ENCODE measurements around the gene BMP7.

BMP7 gene

DNA sequence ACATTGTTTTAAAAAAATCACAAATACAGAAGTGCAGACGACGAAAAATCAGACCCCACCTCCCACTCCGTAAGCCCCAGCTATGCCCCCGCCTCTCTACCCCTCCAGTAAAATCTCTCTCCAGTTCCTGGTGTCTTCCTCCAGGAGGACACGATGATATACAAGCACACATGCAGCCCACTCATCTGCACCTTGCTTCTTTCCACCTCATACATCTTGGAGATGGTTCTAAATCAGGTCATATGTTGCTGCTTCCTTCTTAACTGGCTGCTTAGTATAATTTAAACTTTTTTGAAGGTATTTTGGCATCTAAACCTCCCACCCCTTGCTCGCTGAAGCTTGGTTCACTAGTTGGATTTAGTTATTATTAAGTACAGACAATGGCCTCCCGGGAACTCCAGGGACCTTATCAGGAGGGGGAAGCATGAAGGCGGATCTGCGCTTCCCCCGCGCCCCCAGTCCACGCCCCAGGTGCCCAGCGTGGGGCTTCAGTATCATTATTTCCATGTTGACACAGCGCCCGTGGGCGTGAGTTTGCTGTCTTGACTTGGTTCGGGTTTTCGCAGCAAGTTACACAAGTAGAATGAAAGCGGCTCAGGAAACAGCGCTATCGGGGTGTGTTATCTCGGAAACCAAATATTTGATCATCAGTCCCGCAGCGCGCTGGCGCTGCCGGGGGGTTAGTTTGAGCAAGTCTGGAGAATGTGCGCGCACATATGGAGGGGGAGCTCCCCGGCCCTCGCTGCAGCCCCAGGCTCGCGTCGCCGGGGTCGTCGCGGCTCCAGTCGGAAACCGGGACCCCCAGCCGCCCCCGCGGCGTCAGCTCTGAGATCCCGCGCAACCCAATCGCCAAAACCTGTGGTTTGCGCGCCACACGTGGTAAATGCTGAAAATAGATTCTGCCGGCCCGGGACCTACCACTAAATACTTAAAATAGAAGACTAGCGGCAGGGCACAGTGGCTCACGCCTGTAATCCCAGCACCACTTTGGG lies 2.3 kb downstream of the BMP7 start:
- TF ChIP-seq GATA2 (IDR thresholded peaks at IDR 0.05; ENCODE audit: low read depth, low read length), result no peak
- TF ChIP-seq GATA3 (IDR thresholded peaks at IDR 0.05; ENCODE audit: low read depth, low read length), result no peak

DNA sequence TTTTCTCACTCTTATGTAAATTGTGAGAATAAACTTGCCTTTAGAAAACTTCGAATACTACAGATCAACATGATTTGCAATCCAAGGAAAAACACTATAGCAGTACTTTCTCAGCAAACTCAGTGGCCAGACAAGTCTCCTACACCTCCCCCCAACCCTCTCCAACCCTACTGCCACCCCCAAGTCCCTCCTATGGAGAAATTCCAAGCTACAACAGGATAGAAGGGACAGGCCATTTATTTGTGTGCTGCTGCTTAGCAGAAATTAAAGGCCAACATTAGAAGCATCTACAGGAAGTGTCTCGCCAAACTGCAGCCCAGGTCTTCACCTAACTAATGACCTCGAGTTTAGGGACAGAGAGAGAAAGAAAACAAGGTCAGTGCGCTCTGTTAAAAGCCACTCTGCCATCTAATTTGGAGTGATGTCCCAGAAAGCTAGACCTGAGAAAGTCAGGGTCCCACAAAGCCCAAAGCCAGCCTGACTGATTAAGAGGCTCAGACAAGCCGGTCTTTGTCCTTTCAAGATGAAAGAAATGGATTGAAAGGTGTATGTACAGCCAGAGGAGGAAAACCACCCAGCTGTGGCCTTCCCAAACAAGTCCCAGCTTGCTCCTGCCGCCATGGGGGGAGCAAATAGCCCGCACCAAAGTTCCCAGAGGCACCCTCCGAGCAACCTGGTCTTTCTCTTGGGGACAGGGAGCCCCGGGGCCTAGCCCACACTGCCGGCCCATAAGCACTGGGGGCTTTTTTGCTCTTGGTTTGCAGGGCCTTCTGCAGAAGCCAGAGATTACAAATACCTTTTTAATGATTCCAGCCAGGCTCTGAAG lies 3.4 kb downstream of the BMP7 start:
- TF ChIP-seq GATA2 (IDR thresholded peaks at IDR 0.05; ENCODE audit: low read depth, low read length), result no peak
- no peak for TF ChIP-seq GATA3 (IDR thresholded peaks at IDR 0.05; ENCODE audit: low read depth, low read length)

- TF ChIP-seq GATA2 (IDR thresholded peaks at IDR 0.05; ENCODE audit: low read depth, low read length) (no peak), GATA3 (IDR thresholded peaks at IDR 0.05; ENCODE audit: low read depth, low read length) (no peak)
Observed at GRCh38 chr20:57262301-57262700, 4.1 kb downstream of the BMP7 start.

DNA sequence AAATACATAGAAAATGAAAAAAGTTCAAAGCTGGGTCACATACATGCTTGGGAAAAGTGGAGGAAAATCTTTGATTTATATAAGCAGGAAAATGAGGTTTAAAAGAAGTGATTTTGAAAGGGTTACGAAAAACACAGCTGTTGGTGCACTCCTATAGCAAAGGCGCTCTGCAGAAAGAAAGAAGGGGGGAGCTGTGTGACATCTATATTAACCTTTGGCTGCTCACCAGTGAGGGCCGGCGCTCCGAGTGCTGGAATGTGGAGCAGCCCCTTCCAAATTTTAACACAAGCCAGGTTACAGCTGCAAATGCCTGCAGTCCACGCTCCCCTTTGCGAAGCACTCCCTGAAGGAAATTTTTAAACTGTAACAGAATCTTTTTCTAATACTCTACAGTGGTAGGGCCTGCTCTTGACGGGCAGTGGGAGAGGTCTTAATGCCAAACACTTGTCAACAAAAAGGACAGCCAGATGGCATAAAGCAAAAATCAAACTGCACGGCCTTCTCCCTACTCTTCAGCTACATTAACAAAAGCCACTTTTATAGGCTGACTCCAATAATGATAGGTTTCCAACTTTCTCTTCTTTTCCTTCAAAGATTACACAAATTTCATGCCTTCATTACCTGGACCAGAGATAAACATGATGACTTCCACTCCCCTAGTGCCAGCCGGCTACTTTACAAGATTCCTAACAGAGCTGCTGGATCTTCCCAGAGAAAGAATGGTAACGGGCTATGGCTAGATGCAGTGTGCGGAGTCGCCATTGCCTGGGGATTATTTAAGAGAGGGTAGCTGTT lies 4.8 kb downstream of the BMP7 start:
- TF ChIP-seq GATA2 (IDR thresholded peaks at IDR 0.05; ENCODE audit: low read depth, low read length) (no peak), GATA3 (IDR thresholded peaks at IDR 0.05; ENCODE audit: low read depth, low read length) (no peak)

GRCh38 chr20:57260934-57261333 lies 5.5 kb downstream of the BMP7 start:
- TF ChIP-seq GATA3 (IDR thresholded peaks at IDR 0.05; ENCODE audit: low read depth, low read length) (no peak), GATA2 (IDR thresholded peaks at IDR 0.05; ENCODE audit: low read depth, low read length) (no peak)

DNA sequence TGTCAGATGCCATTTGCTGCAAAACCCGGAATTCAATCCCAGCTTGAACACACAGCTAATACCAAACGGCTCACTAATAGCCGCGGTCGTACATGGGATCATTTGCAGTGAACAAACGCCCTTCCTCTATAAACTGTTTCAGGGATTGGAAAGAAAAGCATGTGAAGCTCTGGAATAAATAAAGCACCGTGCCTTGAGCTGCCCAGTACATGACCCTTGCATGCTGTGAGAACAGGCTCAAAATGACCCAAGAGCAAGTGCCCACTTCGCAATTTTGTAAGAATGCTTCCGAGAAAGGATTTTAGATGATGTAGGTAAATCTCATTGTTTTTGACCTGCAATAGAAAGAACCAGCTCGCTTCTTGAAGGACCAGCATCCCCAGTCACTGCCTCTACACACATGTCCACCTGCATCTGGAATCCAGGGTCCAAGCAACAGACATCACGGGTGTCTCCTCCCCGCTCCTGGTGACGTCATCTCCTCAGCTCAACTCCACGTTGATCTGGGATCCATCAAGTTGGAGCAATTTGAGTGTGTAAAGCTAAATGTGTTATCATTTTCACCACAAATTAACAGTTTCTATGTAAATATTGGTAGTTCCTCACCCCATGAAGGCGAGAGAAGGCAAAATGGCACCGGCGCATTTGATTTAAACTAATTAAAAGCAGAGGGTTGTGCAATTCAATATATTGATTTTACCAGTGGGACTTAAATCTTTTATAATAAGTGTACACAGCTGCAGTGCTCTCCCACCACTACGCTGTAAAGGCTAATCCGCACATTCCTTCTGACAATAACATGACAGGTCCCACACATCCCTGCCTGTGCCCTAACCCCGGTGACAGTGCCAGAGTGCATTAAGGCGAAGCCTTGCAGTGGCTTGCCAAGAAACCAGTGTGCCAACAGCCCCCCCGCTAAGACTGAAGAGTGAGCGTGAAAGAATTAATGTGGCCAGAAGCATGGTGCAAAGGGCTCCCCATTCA lies 6.2 kb downstream of the BMP7 start:
- no peak for TF ChIP-seq GATA3 (IDR thresholded peaks at IDR 0.05; ENCODE audit: low read depth, low read length)
- no peak for TF ChIP-seq GATA2 (IDR thresholded peaks at IDR 0.05; ENCODE audit: low read depth, low read length)

GRCh38 chr20:57259121-57259937 lies 7.1 kb downstream of the BMP7 start:
- no peak for TF ChIP-seq GATA3 (IDR thresholded peaks at IDR 0.05; ENCODE audit: low read depth, low read length)
- no peak for TF ChIP-seq GATA2 (IDR thresholded peaks at IDR 0.05; ENCODE audit: low read depth, low read length)

DNA sequence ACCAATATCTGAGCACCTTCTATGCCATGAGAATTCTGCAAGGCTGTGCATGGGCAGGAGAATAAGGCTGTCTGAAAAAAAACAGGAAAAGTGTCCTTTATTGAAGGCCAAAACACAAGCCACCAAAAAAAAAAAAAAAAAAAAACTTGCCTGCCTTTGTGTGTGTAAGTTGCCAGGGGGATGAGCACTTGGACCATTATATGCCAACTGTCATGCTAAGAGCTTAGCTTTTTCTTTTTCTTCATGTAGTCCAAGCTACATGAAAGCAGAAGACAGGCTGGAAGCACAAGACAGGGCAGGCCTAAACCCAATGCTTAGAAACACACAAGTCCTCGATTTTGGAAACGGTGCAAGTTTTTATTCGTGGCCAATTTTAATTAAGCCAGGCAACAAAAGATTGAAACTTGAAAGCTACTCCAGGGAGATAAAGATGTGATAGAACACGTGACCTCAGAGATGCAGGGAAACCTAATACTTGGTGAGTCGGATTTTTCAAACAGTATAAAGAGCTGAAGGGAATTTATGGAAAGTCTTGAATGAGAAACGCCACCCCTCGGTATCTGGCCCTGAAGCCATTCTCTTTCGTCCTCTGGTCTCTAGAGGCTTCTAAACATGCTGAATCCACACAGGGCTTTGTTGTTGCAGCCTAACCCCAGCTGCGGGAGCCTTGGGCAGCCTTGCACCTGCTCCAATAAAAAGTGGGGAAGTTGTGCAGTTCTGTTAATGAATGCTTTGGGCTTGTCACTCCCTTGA lies 8.6 kb downstream of the BMP7 start:
- TF ChIP-seq GATA2 (IDR thresholded peaks at IDR 0.05; ENCODE audit: low read depth, low read length) (no peak), GATA3 (IDR thresholded peaks at IDR 0.05; ENCODE audit: low read depth, low read length) (no peak)

GRCh38 chr20:57256908-57257307 lies 9.5 kb downstream of the BMP7 start:
- no peak for TF ChIP-seq GATA3 (IDR thresholded peaks at IDR 0.05; ENCODE audit: low read depth, low read length)
- no peak for TF ChIP-seq GATA2 (IDR thresholded peaks at IDR 0.05; ENCODE audit: low read depth, low read length)

- TF ChIP-seq GATA2 (IDR thresholded peaks at IDR 0.05; ENCODE audit: low read depth, low read length) (no peak), GATA3 (IDR thresholded peaks at IDR 0.05; ENCODE audit: low read depth, low read length) (no peak)
Observed at GRCh38 chr20:57256205-57256604, 10.2 kb downstream of the BMP7 start.

DNA sequence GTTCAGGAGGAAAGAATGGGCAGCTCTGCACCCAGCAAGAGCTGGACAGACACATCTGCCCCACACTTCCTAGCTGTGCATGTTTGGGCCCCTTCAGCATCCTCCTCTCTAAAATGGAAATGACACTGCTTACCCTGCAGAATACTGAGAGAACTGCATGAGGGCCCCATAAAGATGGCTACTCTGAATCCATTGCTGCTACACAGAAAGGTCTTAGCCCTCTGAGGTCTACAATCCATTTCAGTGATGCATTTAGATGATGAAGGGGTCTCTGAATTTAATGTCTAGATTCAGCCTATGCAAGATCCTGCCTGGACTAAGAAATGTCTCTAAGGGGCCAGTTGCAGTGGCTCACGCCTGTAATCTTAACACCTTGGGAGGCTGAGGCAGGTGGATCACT lies 11.3 kb downstream of the BMP7 start:
- TF ChIP-seq GATA3 (IDR thresholded peaks at IDR 0.05; ENCODE audit: low read depth, low read length), result no peak
- TF ChIP-seq GATA2 (IDR thresholded peaks at IDR 0.05; ENCODE audit: low read depth, low read length), result no peak

Measured in SH-SY5Y (cell line).